Thymus (tissue), 11 donors: ENCODE data around the gene KATNA1. TPM values are rescaled to one million over a fixed set of nuclear protein-coding genes. Genes with fewer than 3 reads are reported as not detected.

Experiments used
- DNase-seq, 9 donors: peaks; one replicate each; pipeline ENCODE4 v3.0.0-alpha.2; 2013; ENCODE audit warnings: low spot score in 9 of 9, low read depth in 6 of 9, missing footprints in 1 of 9
- H3K27ac ChIP-seq, 2 donors: one replicate each; pipeline ENCODE4 v1.5.1; 2013; ENCODE audit warnings: control low read depth in 1 of 2, low read depth in 1 of 2, low read length in 1 of 2, mild to moderate bottlenecking in 1 of 2, moderate library complexity in 1 of 2
- H3K27me3 ChIP-seq, 2 donors: one replicate each; pipeline ENCODE4 v1.5.1; 2013; ENCODE audit warnings: low read length in 1 of 2; ENCODE audit not compliant: control insufficient read depth in 2 of 2, insufficient read depth in 1 of 2
- H3K36me3 ChIP-seq, 2 donors: one replicate each; pipeline ENCODE4 v1.5.1; 2013; ENCODE audit warnings: low read length in 1 of 2, mild to moderate bottlenecking in 1 of 2, moderate library complexity in 1 of 2; ENCODE audit not compliant: control insufficient read depth in 2 of 2, insufficient read depth in 2 of 2
- H3K4me1 ChIP-seq, 2 donors: one replicate each; pipeline ENCODE4 v1.5.1; 2013; ENCODE audit warnings: low read length in 2 of 2; ENCODE audit not compliant: control insufficient read depth in 2 of 2, insufficient read depth in 2 of 2
- H3K4me3 ChIP-seq, 2 donors: one replicate each; pipeline ENCODE4 v1.5.1; 2013; ENCODE audit warnings: low read length in 2 of 2, control low read depth in 1 of 2, mild to moderate bottlenecking in 1 of 2
- H3K9me3 ChIP-seq, 2 donors: one replicate each; pipeline ENCODE4 v1.5.1; 2013; ENCODE audit warnings: low read length in 1 of 2, mild to moderate bottlenecking in 1 of 2; ENCODE audit not compliant: control insufficient read depth in 2 of 2, insufficient read depth in 1 of 2
- WGBS: extraction: QIAGEN DNeasy Blood & Tissue Kit; methylation state at CpG from one replicate; pipeline ENCODE4 v1.1.7; 2013; 5-methylcytosine and 5-hydroxymethylcytosine counted together
- polyA plus RNA-seq: library from polyadenylated mRNA; stranded (reverse); fragments of 200-250 nt; gene quantifications from one replicate; pipeline ENCODE4 v1.2.3, GENCODE V29; 2013
- total RNA-seq: library from RNA; stranded (reverse); fragments of 120-200 nt; gene quantifications from one replicate; pipeline ENCODE4 v1.2.4, GENCODE V29; 2013
- donor health status: healthy.

The KATNA1 gene
- total and polyA plus RNA-seq, 2 donors: 23.3 to 24.0 TPM

DNA sequence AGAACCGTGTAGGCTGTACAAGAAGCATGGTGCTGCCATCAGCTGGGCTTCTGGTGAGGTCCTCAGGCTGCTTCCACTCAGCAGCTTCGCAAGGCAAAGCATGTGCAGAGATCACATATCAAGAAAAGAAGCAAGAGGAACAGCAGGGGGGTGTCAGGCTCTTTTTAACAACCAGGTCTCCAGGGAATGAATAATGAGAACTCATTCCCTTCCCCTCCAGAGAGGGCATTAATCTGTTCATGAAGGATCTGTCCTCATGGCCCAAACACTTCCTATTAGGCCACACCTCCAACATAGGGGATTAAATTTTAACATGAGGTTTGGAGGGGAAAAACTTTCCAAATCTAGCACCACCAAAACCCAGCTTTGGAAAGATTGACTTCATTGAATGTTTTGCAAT, 62.4 kb downstream of the KATNA1 start:
- H3K9me3 ChIP-seq: no peaks in the 10 kb centered on the region
- no peak for DNase-seq
- no peaks in the 10 kb centered on the region for H3K4me1 ChIP-seq
- H3K27ac ChIP-seq: no peak overlapping the region
- H3K36me3 ChIP-seq: peaks cover 11 to 45% of the 10 kb centered on the region in 2 donors
- H3K27me3 ChIP-seq: no peaks in the 10 kb centered on the region
- WGBS: 96% methylated on average over 2 of the region's 2 CpGs
- no peak overlapping the region for H3K4me3 ChIP-seq

DNA sequence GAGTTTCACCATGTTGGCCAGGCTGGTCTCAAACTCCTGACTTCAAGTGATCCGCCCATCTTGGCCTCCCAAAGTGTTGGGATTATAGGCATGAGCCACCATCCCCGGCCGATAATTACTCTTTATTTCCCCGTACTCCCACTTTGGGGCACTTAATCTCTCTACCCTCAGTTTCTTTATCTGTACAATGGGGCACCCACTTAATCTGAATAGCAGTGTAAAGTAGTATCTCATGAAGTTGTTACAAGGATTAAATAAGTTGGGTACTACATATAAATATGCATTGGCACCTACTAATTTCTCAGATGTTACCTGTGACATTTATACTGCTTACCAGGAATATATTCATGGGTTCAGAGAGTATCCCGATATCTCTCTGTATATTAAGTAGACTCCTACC, 67.2 kb downstream of the KATNA1 start:
- H3K9me3 ChIP-seq: no peaks in the 10 kb centered on the region
- H3K27ac ChIP-seq: no peak overlapping the region
- H3K27me3 ChIP-seq: no peaks in the 10 kb centered on the region
- no peaks in the 10 kb centered on the region for H3K4me1 ChIP-seq
- no peak overlapping the region for H3K4me3 ChIP-seq
- 99% methylated on average over 5 of the region's 5 CpGs for WGBS
- H3K36me3 ChIP-seq: peaks cover 7 to 37% of the 10 kb centered on the region in 2 donors
- DNase-seq: no peak

DNA sequence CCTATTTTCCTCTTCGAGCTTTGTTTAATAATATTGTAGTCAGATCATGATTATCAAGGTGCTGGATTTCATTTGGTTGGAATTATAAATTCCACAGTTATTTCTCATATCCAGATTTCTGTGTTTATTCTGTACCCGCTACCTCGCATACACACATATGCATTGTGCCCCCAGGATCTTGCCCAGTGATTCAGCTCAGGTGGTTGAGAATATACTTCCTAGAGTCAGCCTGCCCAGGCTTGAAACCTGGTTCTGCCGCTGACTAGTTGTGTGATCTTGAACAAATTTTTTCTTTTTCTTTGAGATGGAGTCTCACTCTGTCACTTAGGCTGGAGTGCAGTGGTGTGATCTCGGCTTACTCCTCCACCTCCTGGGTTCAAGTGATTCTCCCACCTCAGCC, 67.6 kb downstream of the KATNA1 start:
- 98% methylated on average over 5 of the region's 5 CpGs for whole genome bisulfite sequencing
- H3K27me3 ChIP-seq: no peaks in the 10 kb centered on the region
- H3K4me1 ChIP-seq: no peaks in the 10 kb centered on the region
- no peak overlapping the region for H3K27ac ChIP-seq
- no peak overlapping the region for H3K4me3 ChIP-seq
- no peak for DNase-seq
- no peaks in the 10 kb centered on the region for H3K9me3 ChIP-seq
- peaks cover 10 to 36% of the 10 kb centered on the region in 2 donors for H3K36me3 ChIP-seq

DNA sequence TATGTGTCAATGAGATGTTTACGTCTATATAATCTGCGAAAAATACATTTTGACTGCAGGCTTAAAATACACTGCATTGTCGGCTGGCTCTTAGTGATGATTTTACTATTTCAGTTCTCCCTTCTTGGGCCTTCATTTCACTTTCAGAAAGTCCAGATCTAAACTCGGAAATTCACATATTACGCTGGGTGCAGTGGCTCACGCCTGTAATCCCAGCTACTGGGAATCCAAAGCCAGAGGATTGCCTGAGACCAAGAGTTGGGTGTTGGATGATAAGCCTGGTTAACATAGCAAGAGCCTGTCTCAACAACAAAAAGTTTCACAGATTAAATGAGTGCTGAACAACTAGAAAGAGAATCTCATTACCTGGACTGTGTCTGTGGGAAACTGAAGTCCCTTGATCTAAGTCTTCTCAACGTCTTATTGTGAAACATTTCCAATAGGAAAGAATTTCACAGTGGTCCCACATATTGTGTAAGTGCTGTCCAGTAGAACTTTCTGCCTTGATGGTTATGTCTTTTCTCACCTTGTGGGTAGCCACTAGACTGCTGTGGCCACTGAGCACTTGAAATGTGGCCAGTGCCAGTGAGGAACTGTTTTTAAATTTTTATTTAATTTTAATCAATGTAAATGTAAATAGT, 80.4 kb downstream of the KATNA1 start:
- 94% methylated on average over 7 of the region's 7 CpGs for WGBS
- H3K27me3 ChIP-seq: peaks cover 0 to 2% of the 10 kb centered on the region in 2 donors
- no peak overlapping the region for H3K27ac ChIP-seq
- H3K36me3 ChIP-seq: peaks cover 0 to under 1% of the 10 kb centered on the region in 2 donors
- DNase-seq: no peak
- peaks cover 5 to 14% of the 10 kb centered on the region in 2 donors for H3K4me1 ChIP-seq
- no peak overlapping the region for H3K4me3 ChIP-seq
- H3K9me3 ChIP-seq: no peaks in the 10 kb centered on the region

DNA sequence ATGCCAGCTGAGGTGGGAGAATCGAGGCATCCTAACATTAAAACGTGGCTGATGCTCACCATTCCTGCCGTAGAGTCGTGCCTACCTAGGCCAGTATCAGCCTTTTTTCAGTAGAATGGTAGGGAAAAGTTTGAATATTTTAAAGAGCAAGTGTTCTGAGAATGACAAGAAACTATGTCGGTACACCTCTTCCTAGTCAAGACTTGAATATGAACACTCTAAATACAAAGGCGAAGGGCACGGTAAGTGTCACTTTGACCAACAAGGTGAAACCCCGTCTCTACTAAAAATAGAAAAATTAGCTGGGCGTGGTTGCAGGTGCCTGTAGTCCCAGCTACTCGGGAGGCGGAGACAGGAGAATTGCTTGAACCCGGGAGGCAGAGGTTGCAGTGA, 81.3 kb downstream of the KATNA1 start:
- H3K4me1 ChIP-seq: peaks cover 5 to 14% of the 10 kb centered on the region in 2 donors
- peaks cover 0 to 2% of the 10 kb centered on the region in 2 donors for H3K27me3 ChIP-seq
- no peaks in the 10 kb centered on the region for H3K36me3 ChIP-seq
- WGBS: 47% methylated on average over 12 of the region's 12 CpGs
- peak overlapping the region; percentile 95 to 99 for H3K4me3 ChIP-seq
- H3K27ac ChIP-seq: no peak overlapping the region
- DNase-seq: no peak
- no peaks in the 10 kb centered on the region for H3K9me3 ChIP-seq

DNA sequence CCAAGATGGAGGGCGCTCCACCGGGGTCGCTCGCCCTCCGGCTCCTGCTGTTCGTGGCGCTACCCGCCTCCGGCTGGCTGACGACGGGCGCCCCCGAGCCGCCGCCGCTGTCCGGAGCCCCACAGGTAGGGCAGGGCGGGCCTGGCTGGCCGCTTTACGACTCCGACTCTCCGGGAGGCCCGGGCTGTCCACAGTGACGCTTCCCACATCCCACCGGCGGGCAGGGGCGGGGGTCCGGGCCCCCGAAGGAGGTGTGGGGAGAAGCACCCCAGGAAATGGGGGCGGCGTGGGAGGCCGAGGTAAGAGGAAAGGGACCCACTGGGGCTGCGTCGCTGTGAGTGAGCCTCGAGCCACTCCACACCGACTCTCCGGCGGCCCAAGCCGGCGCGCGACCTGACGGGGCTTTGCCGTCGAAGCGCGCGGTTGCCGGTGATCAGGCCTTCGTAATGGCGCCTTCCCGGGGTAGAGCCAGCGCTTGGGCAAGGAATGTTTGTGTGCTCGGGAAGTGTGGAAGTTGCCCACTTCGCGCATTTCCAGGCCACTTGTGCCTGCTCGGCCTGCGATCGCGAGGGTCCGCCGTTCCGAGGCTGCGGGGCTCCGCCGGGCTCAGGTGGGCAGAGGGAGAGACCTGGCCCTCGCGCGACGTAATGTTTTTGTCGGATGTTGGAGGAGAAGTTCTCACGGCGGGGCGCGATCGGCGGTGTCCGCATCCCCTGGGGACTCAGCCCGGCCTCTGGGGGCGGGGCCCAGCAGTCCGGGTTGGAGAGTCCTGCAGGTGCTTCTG, 81.9 kb downstream of the KATNA1 start:
- Histone ChIP-seq H3K9me3 (no peaks in the 10 kb centered on the region), H3K4me3 (peak overlapping the region; percentile 95 to 99), H3K27me3 (peaks cover 0 to 2% of the 10 kb centered on the region in 2 donors), H3K27ac (peak overlapping the region; percentile 73 to 93), H3K4me1 (peaks cover 5 to 14% of the 10 kb centered on the region in 2 donors), H3K36me3 (no peaks in the 10 kb centered on the region)
- DNase-seq: peak in 5 of 9 donors; percentile 25 to 48 (median 35)
- WGBS: under 1% methylated on average over 81 of the region's 81 CpGs

DNA sequence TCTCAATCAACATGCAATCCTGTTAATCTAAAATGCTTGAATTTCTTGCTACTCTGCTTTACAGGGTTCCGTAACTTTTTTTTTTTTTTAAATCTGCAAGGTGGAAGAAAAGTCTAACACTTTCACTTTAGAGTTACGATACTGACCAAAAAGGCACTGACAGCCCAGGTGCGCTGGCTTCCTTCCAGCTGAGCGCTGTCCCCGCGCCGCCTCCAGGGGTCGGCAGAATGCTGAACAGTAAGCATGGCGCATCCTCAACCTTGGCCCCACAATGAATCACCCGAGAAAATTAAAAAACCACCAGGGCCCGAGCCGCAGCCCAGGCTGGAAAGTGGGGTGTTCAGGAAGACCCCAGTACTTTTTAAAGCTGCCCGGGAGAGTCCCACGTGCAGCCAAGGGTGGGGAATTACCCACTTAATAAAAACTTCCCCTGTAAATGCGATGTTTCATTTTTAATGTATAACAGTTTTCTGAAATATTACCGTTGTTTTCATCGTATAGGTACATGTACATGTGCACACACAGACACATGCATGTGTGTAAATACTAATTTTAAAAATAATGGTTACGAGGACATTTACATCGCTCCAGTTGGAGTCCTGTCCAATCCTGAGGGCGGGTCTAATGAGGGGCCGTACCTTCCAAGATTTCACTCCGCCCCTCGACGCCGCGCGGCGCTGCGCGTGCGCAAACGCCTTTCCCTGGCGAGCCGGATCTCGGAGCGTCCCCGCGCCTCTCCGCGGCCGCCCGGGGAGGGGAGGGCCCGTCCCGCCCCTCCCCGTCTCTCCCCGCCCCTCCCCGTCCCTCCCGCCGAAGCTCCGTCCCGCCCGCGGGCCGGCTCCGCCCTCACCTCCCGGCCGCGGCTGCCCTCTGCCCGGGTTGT, 82.7 kb downstream of the KATNA1 start, which contains the start of gene GINM1:
Gene GINM1, plus strand, starts transcription at position 849 of the 883 bp plus-strand sequence. CDS start 40 bp downstream, outside the sequence.
- DNase-seq: peak; percentile 90 to 97 (median 95)
- under 1% methylated on average over 59 of the region's 59 CpGs for WGBS
- Histone ChIP-seq H3K9me3 (no peaks in the 10 kb centered on the region), H3K27ac (peak within 1 kb of the TSS; percentile 93 to 95), H3K27me3 (peaks cover 0 to 2% of the 10 kb centered on the region in 2 donors), H3K36me3 (no peaks in the 10 kb centered on the region), H3K4me3 (peak within 1 kb of the TSS; percentile 95 to 99), H3K4me1 (peaks cover 5 to 14% of the 10 kb centered on the region in 2 donors)

DNA sequence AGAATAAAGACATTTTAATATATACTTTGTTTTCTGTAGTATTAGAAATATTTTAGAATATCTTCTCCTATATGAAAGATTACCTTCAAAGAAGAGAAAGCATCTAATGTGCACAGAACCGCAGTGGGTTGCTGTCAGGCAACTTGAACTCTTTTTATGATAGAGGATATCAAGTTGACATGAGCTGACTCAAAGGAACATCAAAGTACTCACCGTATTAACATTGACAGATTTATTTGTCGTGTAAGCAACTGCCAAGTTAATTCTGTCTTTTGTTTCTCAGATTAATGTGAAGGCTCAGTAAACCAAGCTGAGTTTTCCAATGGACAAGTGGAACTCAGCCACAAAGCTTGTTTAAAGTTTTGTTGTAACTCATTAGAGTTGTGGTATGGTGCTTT, 84.6 kb downstream of the KATNA1 start:
- H3K27ac ChIP-seq: peak overlapping the region in 1 of 2 donors; percentile 18
- H3K27me3 ChIP-seq: peaks cover 0 to 6% of the 10 kb centered on the region in 2 donors
- H3K36me3 ChIP-seq: no peaks in the 10 kb centered on the region
- H3K4me1 ChIP-seq: peaks cover 5 to 14% of the 10 kb centered on the region in 2 donors
- WGBS: 91% methylated on average over 3 of the region's 3 CpGs
- no peak overlapping the region for H3K4me3 ChIP-seq
- DNase-seq: no peak
- no peaks in the 10 kb centered on the region for H3K9me3 ChIP-seq
